DOHH2 (cell line): ENCODE results near the gene RBKS.

Experiments
- H3F3A ChIP-seq: fragments of 200-600 bp; sonication (generic), shearing (Covaris generic); 2 replicates; pipeline ENCODE4 v1.6.0; 2016; ENCODE audit warnings: antibody characterized with exemption, mild to moderate bottlenecking; ENCODE audit not compliant: control insufficient read depth, insufficient read depth
- H3K27ac ChIP-seq: fragments of 200-600 bp; sonication (generic); 2 replicates; pipeline ENCODE4 v1.5.1; 2014; ENCODE audit warnings: low read depth, mild to moderate bottlenecking, low read length, moderate library complexity
- H3K27me3 ChIP-seq: fragments of 200-600 bp; sonication (generic); 2 replicates; pipeline ENCODE4 v1.6.1; 2014; ENCODE audit warnings: mild to moderate bottlenecking, low read length, mixed read lengths; ENCODE audit not compliant: control insufficient read depth
- H3K36me3 ChIP-seq: fragments of 200-600 bp; sonication (generic); 2 replicates; pipeline ENCODE4 v1.6.1; 2014; ENCODE audit warnings: mild to moderate bottlenecking, low read length, moderate library complexity, mixed read lengths; ENCODE audit not compliant: control insufficient read depth
- H3K4me1 ChIP-seq: fragments of 200-600 bp; sonication (generic); 2 replicates; pipeline ENCODE4 v1.6.1; 2014; ENCODE audit warnings: mild to moderate bottlenecking, low read length, mixed read lengths; ENCODE audit not compliant: control insufficient read depth
- H3K4me2 ChIP-seq: fragments of 200-600 bp; sonication (generic); 2 replicates; pipeline ENCODE4 v1.6.0; 2014; ENCODE audit warnings: mild to moderate bottlenecking, low read length, moderate library complexity
- H3K4me3 ChIP-seq: fragments of 200-600 bp; sonication (generic); 2 replicates; pipeline ENCODE4 v1.5.1; 2014; ENCODE audit warnings: mild to moderate bottlenecking, low read length, mixed read lengths
- H3K79me2 ChIP-seq: fragments of 200-600 bp; sonication (generic); 2 replicates; pipeline ENCODE4 v1.6.1; 2014; ENCODE audit warnings: mild to moderate bottlenecking, low read length, mixed read lengths; ENCODE audit not compliant: control insufficient read depth
- H3K9me2 ChIP-seq: fragments of 200-600 bp; sonication (generic); replicated peaks from 2 replicates; pipeline ENCODE4 v1.6.1; 2014; ENCODE audit warnings: mild to moderate bottlenecking, low read length, mixed read lengths; ENCODE audit not compliant: control insufficient read depth
- H3K9me3 ChIP-seq: fragments of 200-600 bp; sonication (generic); 2 replicates; pipeline ENCODE4 v1.6.1; 2014; ENCODE audit warnings: antibody characterized with exemption, low read length, mixed read lengths; ENCODE audit not compliant: control insufficient read depth, insufficient read depth
- H4K20me1 ChIP-seq: fragments of 200-600 bp; sonication (generic); 2 replicates; pipeline ENCODE4 v1.6.0; 2014; ENCODE audit warnings: low read depth, mild to moderate bottlenecking, antibody characterized with exemption, low read length, moderate library complexity; ENCODE audit not compliant: control insufficient read depth, insufficient read depth
- CTCF ChIP-seq: fragments of 200-600 bp; sonication (generic); IDR thresholded peaks from one replicate; pipeline ENCODE4 v1.5.1; 2014; ENCODE audit warnings: antibody characterized with exemption, mild to moderate bottlenecking, low read depth, low read length; ENCODE audit not compliant: poor library complexity, severe bottlenecking
- EZH2phosphoT487 ChIP-seq: fragments of 200-600 bp; sonication (generic); IDR thresholded peaks from 2 replicates; pipeline ENCODE4 v1.6.1; 2017; ENCODE audit warnings: borderline replicate concordance, mild to moderate bottlenecking, antibody characterized with exemption, low read length, moderate library complexity, mixed read lengths

The RBKS gene

GRCh38 chr2:27849558-27850205, 40.5 kb downstream of the RBKS start:
- no peak overlapping the region for H3K27ac ChIP-seq
- no peak overlapping the region for H3K4me2 ChIP-seq
- no peaks in the 10 kb centered on the region for H3K9me2 ChIP-seq
- no peaks in the 10 kb centered on the region for H4K20me1 ChIP-seq
- TF ChIP-seq EZH2phosphoT487 = no peak
- no peak for TF ChIP-seq CTCF
- no peaks in the 10 kb centered on the region for H3K9me3 ChIP-seq
- no peak overlapping the region for H3K4me3 ChIP-seq
- no peaks in the 10 kb centered on the region for H3K79me2 ChIP-seq
- H3F3A ChIP-seq = no peaks in the 10 kb centered on the region
- no peaks in the 10 kb centered on the region for H3K36me3 ChIP-seq
- H3K27me3 ChIP-seq = 0 out of 2 replicates have a peak, but pooled peaks cover 2% of the 10 kb centered on the region
- no peaks in the 10 kb centered on the region for H3K4me1 ChIP-seq

- H3K27ac ChIP-seq = no peak overlapping the region
Measured at GRCh38 chr2:27847333-27847732, 42.9 kb downstream of the RBKS start.

GRCh38 chr2:27844821-27845255, 45.3 kb downstream of the RBKS start:
- Histone ChIP-seq H3K9me3 (no peaks in the 10 kb centered on the region), H3K79me2 (no peaks in the 10 kb centered on the region), H3K9me2 (no peaks in the 10 kb centered on the region), H3K27me3 (0 out of 2 replicates have a peak, but pooled peaks cover 2% of the 10 kb centered on the region), H3K4me1 (no peaks in the 10 kb centered on the region), H3K27ac (no peak overlapping the region), H3F3A (no peaks in the 10 kb centered on the region), H3K4me2 (no peak overlapping the region), H3K4me3 (no peak overlapping the region), H3K36me3 (no peaks in the 10 kb centered on the region), H4K20me1 (no peaks in the 10 kb centered on the region)
- TF ChIP-seq CTCF (no peak), EZH2phosphoT487 (no peak)

More at GRCh38 chr2:27847333-27847732, 42.9 kb downstream of the RBKS start:
- Histone ChIP-seq H3K4me1 (no peaks in the 10 kb centered on the region), H3F3A (no peaks in the 10 kb centered on the region), H3K4me3 (no peak overlapping the region), H4K20me1 (no peaks in the 10 kb centered on the region), H3K79me2 (no peaks in the 10 kb centered on the region), H3K27me3 (0 out of 2 replicates have a peak, but pooled peaks cover 2% of the 10 kb centered on the region), H3K4me2 (no peak overlapping the region), H3K9me3 (no peaks in the 10 kb centered on the region), H3K9me2 (no peaks in the 10 kb centered on the region), H3K36me3 (no peaks in the 10 kb centered on the region)
- TF ChIP-seq CTCF = no peak
